SIG-M5 treated with dmso at 0.1 percent for 504 hours (cell line): ENCODE measurements around the gene AGPAT2.

ENCODE experiments used
- DNase-seq: peaks from one replicate; lab custom pipeline; 2025; ENCODE audit not compliant: unreplicated experiment; lab: John Stamatoyannopoulos, UW

Gene AGPAT2

DNA sequence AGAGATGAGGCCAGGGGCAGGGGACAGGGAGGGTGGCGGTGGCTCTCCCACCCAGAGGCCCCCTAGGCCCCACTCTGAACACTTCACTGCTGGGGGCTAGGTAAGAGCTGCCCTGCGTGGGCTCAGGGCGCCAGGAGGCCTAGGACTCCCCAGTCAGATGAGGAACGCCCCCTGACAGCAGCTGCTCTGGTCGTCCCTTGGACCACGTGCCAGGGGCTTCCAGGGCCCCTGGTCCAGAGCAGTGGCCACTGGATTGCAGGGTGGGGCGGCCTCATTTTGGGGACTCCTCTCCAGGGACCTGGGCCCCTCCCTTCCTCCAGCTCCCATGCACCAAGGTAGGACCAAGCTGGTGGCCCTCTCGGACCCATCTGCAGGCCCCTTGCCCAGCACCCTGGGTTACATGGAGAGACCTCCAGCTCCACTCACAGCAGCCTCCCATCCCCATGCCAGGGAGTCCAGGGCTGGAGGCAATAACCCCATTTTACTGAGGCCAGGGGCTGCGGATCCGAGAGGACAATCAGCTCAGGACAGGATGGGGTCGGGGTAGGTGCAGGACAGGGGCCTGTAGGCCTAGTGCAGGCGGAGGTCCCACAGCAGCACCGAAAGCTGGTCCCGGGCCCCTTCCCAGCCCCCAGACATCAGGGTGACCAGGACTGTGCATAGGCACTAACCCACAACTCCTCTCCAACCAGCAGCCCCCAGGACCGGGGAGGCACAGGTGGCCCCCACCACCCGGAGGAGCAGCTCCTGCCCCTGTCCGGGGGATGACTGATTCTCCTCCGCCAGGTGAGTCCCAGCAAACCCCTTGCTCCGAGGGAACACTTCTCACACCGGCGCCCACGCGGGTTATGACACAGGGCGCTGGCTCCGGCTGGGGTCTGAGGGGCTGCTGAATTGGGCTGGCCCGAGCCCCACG is 23.0 kb downstream of the AGPAT2 start:
- no peak for DNase-seq

DNA sequence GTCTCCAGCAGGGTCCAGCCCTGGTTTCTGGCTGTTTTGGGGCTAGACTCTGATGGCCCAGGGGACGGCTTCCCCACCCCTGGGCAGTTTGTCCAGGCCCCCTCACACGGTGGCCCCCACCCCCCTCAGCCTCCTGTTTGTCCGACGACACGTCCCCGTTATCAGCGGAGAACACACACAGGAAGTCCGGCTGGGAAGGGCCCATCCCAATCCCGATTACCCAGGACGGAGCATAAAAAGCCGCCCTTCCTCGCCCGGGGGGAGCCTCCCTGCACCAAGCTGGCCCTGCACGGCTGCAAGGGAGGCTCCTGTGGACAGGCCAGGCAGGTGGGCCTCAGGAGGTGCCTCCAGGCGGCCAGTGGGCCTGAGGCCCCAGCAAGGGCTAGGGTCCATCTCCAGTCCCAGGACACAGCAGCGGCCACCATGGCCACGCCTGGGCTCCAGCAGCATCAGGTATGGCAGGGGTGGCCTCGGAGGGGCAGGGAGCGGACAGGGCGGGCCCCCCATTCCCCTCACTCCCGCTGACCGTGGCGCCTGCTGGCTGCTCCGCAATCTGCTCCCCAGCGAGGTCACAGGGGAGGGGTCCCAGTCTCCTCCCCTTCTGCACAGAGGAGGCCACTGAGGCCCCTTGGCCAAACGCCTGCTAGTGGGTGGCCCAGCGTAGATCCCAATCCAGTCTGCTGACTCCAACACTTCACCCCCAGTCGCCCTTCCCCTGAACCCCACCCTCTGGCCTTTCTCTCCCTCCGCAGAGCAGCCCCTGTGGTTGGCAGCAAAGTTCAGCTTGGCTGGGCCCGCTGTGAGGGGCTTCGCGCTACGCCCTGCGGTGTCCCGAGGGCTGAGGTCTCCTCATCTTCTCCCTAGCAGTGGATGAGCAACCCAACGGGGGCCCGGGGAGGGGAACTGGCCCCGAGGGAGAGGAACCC is 24.3 kb downstream of the AGPAT2 start, which contains the start of gene EGFL7:
EGFL7 (plus strand) TSS at position 261 of the 926 bp plus-strand sequence. CDS start 5,367 bp downstream, outside the sequence.
- no peak for DNase-seq

DNA sequence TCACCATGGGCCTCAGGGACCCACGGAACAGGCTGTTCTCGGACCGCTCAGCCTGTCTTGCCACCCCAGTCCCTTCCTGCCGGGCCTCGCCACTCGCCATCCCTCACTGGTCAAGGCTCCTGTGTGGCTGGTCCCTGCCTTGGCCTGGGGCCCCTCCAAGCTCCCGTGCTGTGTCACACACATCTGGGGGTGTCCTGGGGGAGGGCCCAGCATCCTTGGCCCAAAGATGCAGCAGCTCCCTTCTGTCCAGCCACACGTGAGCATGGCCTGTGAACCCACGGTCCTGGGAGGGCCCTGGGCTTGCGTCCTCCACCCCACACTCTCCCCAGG is 25.0 kb downstream of the AGPAT2 start:
- DNase-seq, result no peak

DNA sequence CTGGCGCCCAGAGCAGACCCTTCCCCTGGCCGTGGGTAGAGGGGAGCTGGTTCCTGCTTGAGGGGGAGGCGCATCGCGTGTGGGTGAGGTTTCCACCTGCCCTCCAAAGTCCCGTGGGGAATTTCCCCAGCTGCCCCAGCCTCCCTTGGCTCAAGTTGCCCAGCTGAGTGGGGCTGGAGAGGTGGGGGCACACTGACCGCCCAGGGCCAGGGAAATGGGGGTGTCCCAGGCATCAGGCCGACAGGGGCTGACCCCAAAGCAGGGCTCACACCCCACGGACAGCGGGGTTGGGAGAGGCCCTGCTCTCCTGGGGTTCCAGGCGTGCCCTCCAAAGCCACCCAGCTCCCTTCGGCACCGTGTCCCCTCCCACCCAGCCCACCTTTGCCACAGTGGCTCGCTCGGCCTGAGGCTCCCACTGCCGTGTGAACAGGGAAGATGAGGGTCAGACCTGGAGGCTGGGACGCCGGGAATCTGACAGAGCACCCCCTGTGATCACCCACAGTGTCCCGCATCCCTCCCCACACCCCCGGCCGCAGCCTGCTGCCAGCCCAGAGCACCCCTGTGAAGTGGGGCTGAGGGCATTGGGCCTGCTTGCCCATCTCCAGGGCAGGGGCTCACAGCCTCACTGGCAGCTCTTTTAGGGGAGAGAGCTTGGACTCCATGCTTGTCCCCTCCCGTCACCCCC is 25.5 kb downstream of the AGPAT2 start:
- DNase-seq, result no peak

DNA sequence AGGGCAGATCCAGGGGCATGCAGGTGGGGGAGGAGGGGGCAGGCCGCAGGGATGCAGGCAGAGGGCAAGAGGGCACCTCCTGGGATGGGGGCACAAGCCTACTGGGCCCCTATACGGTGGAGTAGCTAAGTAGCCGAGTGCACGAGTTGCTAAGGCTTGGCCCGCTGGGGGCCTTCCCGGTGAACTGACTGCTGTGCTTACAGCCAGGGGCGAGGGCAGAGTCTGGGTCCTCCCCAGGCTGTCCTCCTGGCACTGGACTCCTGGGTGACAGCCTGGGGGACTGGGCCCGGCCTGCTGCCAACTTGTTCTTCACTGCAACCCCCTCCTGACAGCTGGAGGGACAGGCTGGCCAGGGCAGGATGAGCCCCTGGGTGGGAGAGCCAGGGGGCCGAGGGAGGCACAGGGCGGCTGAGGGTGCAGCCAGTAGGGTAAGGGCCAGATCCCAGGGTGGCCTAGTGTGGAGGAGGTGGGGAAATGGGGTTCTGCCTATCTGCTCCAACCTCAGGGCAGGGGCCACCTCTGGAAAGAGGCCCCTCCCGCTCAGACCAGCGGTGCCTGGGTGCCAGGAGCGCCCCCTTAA is 26.2 kb downstream of the AGPAT2 start:
- no peak for DNase-seq

DNA sequence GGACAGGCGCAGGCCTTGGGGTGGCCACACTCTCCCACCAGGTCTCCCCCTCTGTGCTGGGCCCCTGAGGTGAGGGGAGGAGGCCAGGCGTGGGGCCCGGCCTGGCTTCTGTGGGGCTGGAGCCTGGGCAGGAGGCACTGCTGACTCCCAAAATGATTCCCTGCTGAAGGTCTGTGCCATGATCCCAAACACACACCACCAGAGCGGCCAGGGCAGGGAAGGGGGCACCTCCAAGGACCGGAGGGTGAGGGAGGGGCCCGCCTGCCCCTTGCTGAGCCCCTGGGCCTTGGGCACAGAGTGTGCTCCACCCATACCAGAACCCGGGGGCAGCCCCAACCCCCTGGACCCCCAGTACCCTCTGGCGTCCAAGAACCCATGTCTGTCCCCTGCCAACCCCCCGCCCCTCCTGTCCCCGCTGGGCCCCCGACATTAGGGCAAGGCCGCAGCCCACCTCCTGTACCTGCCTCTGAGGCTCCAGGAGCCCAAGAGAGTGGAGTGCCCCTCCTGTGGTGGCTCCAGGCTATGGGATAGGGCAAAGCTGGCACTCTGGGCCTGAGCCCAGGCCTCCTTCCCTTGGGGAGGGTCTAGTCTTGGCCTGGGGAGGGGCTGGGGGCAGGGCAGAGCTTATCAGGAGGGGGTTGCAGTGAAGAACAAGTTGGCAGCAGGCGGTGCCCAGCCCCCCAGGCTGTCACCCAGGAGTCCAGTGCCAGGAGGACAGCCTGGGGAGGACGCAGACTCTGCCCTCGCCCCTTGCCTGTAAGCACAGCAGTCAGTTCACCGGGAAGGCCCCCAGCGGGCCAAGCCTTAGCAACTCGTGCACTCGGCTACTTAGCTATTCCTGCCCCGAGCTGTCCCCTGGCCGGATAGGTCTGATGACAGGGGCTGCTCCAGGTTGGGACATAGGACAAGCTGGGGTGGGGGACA is 27.1 kb downstream of the AGPAT2 start:
- DNase-seq, result no peak

DNA sequence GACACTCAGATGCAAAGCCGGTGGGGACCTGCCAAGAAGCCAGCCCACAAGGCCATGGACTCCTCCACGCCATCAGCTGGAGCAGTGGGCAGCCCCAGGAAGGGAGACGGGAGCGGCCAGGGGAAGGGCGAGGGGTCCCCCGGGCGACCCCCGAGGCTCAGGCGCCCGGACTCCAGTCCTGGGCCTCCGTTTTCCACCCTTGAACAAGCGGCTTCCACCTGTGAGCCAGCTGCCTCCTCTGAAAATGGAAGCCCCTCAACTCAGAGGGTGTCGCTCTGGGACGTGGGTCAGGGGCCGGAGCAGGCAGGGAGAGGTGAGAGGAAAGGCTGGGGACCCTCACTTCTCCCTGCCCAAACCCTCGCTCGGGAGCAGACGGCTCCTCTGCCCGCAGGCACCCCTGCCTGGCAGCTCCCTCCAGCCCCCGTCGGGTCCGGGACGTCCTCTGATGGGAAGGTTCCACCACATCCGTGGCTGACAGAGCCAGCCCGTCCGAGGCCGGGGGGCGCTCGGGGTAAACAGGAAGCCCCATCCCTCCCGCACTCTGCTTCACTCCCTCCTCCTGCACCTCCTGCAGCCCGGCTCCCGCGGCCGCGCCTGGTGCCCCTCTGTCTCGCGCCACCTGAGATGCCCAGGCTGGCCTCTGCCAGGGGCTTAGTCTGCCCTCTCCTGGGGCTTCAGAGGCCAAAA is 28.3 kb downstream of the AGPAT2 start:
- DNase-seq, result no peak

DNA sequence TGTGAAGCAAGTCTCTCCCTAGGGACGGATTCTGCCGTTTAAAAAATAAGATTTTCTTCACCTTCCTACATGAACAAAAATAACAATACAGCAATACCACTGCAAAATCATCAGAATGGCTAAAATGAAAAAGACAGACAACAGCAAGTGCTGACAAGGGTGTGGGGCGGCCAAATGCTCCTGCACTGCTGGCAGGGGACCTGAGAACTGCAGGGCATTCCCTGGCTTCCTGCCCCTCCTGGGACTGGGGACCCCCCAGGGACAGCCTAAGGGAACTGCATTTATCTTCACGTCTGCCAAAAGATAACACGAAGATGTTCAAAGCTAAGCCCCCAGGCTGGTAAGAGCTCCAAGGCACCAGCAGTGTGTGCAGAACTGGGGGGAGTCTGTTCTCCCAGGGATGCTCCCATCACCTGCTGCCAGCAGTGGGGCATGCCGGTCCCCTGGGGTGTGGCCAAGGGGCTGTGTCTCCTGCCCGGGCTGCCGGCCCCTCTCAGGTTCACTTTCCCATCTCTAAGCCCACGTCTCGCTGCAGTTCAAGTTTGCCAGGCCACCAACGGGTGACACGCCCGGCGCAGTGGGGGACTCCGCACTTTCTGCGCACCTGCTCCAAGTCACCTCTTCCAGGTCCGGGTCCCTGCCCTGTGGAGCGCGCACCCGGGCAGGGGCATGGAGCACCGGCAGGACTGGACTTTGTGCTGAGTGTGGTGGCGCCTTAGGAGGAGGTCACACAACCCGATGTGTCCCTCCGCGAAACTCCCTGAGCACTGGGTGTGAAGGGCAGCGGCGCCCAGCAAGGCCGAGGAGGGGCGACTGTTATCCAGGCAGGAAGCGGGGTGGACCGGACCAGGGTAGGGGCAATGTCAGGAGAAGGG is 29.0 kb downstream of the AGPAT2 start:
- no peak for DNase-seq

DNA sequence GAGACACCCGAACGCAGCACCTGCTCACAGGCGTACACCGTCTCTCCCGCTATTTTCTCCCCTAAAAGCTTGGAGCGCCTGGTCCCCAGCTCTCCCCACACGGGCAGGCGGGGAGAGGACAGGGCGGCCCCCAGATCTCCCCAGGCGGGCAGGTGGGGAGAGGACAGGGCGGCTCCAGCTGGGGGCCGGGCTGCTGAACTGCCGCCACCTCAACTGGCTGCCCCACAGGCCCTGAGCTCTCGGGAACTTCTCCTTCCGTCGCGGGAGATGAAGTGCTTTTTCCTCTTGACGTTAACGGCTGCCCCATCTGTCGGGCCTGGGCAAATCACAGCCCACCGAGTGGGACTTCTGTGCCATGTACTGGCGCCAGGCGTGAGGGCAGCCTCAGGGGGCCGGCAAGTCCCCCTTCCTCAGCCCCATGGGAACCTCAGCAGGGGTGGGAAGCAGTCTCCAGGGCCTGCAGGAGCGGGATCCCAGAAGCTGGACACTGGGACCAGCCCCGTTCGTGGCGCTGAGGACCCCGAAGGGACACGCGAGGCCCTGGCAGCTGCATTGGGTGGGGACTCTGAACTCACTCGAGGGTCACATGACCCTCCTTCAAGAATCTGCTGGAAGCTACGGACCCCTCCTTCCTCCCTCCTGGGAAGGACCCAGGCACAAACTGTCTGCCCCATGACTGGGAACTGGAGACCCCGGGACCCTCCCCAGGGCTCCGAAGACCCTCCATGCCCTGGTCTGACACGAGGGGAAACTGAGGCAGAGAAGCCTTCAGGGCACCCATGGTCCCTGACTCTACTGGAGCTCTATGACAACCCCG is 30.3 kb downstream of the AGPAT2 start:
- DNase-seq, result no peak

DNA sequence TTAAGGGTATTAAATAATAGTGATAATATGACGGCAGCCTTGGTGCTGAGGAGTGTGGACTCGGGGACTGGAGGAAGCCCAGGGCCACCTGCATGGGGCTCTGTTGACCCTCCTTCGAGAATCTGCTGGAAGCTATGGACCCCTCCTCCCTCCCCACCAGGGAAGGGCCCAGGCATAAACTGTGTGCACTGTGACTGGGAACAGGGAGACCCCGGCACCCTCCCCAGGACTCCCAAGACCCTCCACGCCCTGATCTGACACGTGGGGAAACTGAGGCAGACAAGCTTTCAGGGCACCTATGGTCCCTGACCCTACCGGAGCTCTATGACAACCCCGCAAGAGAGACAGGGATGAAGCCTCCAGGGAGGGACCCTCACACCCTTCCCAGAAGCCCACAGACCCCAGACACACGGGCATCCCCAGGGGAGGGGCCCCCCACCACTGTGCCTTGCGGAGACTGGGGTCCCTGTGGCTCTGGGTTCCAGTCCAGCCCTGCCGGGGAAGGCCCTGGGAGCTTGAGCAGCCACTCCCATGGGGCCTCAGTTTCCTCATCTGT is 31.0 kb downstream of the AGPAT2 start:
- DNase-seq, result no peak

DNA sequence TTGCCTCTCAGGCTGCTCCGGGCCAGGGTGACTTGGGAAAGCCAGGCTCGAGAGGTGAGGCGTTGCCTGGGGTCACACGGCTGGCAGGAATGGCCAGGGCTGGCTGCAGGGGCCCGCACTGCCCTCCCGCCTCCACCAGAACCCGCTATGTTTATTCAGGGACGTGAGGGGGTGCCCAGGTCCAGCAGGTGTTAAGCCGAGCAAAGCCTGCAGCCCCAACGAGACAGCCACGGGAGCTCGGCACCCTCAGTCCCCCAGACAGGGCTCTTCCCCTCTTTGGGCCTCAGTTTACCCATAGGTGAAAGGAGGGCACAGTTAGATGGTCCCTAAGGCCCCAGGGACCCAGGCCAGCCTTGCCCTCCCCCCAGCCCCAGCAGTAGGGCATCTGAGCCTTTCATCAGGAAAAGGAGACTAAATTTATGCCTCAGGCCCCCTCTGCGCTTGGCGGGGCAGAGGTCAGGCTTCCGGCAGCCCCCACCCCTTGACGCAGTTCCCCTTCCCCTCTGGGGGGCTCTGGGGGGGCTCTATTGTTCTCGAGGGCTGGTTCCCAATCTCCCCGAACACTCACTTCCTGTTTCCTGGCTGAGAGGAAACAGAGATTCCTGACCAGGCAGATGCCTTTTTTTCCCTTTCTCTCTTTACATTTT is 31.6 kb downstream of the AGPAT2 start:
- no peak for DNase-seq

DNA sequence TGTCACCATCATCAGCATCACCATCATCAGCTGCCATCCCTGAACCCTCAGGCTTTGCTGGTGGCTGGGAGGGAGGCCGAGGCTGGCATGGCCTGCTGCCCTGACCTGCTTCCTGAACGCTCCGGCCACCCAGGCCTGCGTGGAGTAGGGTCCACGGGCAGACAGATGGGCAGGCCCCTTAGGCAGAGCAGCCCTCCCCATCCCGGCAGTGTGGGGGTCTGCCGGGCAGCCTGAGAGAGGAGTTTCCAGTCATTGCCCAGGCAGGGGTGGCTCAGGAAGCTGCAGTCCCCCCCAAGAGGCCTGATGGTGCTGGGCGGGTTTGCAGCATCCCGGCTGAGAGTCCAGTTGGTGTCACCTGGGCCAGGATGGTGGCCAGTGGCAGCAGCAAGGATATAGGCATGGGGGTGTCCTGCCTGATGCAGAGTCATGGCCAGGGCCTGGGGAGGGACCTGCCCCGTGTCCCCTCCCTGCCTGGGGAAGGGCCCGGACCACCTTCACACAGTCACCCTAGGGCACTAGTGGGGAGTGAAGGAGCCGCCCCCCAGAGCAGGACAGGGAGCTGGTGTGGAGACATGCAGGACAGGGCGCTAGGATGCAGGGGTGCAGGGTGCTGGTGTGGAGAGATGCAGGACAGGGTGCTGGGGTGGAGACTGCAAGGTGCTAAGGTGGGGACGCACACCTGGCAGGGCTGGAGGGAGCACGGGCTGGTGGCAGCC is 32.3 kb downstream of the AGPAT2 start:
- no peak for DNase-seq

DNA sequence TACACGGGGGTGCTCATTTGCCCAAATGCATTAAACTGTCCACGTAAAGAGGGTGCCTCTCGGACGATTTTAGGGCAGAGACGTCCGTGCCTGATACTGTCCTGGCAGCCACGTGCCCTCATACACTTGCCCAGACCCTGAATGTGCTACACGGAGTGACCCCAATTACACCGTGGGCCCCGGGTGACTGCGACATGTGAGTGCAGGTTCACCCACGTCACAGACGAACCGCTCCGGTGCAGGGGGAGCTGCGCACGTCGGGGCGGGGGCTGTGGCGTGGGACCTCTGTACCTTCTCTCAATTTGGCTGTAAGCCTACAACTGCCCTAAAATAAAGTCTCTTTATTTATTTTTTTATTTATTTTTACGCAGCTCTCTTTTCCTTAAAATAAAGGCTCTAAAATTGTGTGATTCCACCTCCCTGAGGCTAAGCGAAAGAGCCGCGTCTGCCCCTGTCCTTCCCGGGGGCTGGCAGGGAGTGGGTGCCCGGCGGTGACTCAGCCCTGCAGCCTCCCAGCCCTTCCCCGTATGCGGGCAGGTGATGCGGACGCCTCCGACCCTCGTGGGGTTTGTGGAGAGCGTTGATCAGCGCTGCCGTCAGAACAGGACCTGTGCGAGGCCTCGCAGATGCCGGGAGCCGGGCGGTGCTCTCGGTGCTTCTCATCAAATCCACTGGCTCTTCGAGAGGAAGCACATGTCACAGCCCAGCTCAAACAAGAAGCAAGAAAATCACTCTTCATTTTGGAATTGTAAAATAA is 33.8 kb downstream of the AGPAT2 start:
- no peak for DNase-seq

DNA sequence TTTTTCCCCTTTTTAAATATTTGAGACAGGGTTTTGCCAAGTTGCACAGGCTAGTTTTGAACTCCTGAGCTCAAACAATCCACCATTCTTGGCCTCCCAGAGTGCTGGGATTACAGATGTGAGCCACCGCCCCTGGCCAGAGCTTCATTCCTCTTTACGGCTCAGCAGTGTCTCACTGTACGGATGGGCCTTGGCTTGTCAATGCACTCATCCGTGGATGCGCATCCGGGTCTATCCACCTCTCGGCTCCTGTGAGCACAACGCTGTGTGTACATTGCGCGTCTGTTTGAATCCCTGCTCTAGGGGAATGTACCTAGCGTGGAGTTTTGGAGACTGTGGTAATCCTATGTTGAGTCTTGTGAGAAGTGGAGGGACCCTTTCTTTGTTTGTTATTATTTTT is 35.4 kb downstream of the AGPAT2 start:
- DNase-seq, result no peak

DNA sequence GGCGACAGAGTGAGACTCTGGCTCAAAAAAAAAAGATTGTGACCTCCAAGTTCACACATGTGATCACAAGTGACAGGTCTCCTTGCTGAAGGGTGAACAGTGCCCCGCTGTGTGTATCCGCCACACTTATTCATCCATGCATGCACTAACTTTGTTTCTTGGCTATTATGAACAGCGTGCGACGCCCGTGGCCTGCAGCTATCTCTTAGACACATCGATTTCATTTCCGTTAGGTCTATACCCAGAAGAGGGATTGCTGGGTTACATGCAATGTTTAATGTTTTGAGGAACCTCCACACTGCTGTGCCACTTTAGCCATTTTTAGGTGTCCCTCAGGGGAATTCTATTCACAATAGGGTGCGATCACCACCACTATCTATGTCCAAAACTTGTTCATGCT is 36.6 kb downstream of the AGPAT2 start:
- no peak for DNase-seq
